ENCODE results near the gene GAST.
"Not testable (repeated sequence)": the region's sequence is repeated elsewhere in the genome, so short reads cannot be mapped to it uniquely, and the experiment has no call there.

Gene GAST

GRCh38 chr17:41692722-41693521 lies 19.2 kb upstream of the GAST start:
- H3K36me3 ChIP-seq (ENCODE audit: control insufficient read depth in 2 of 2, insufficient read depth in 2 of 2, low read length in 2 of 2) = peaks cover 46 to 55% of the 10 kb centered on the region in 2 donors
- no peak overlapping the region for H3K27ac ChIP-seq (ENCODE audit: low read depth in 2 of 2, low read length in 2 of 2)
- no peaks in the 10 kb centered on the region for H3K27me3 ChIP-seq (ENCODE audit: control insufficient read depth in 2 of 2, insufficient read depth in 2 of 2, low read length in 2 of 2)
- H3K9ac ChIP-seq (ENCODE audit: low read depth in 1 of 2, low read length in 2 of 2) = no peak overlapping the region
- H3K9me3 ChIP-seq (ENCODE audit: control insufficient read depth in 2 of 2, low read length in 2 of 2) = no peaks in the 10 kb centered on the region
- H3K4me1 ChIP-seq (ENCODE audit: control insufficient read depth in 2 of 2, insufficient read depth in 2 of 2, low read length in 2 of 2) = peaks cover 17 to 24% of the 10 kb centered on the region in 2 donors
- H3K4me3 ChIP-seq (ENCODE audit: low read length in 2 of 2) = no peak overlapping the region

DNA sequence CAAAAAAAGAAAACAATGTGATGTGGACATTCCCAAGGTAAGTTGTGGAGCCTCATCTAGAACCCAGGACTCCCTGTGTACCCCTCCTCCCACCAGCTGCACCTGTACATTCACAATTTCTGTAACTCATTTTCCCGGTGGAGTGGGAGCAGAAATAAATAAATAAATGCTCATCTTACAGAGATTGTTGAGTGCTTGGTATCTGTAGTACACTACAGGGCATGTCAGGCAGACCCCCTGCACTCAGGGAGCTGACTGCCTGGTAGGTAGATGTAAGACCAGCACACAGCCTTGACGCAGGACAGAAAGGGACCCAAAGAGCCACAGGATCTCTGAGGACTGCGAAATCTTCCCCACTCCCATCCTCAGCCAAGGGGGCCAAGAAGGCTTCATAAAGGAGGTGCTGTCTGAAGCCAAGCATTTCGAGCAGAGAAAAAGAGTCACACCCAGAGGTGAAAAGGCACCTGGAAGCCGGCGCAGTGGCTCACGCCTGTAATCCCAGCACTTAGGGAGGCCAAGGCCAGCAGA lies 16.9 kb upstream of the GAST start:
- H3K27me3 ChIP-seq (ENCODE audit: control insufficient read depth in 2 of 2, insufficient read depth in 2 of 2, low read length in 2 of 2) = no peaks in the 10 kb centered on the region
- H3K9ac ChIP-seq (ENCODE audit: low read depth in 1 of 2, low read length in 2 of 2) = no peak overlapping the region
- no peaks in the 10 kb centered on the region for H3K9me3 ChIP-seq (ENCODE audit: control insufficient read depth in 2 of 2, low read length in 2 of 2)
- H3K4me3 ChIP-seq (ENCODE audit: low read length in 2 of 2) = no peak overlapping the region
- H3K4me1 ChIP-seq (ENCODE audit: control insufficient read depth in 2 of 2, insufficient read depth in 2 of 2, low read length in 2 of 2) = peaks cover 9 to 17% of the 10 kb centered on the region in 2 donors
- H3K36me3 ChIP-seq (ENCODE audit: control insufficient read depth in 2 of 2, insufficient read depth in 2 of 2, low read length in 2 of 2) = peaks cover 37 to 47% of the 10 kb centered on the region in 2 donors
- H3K27ac ChIP-seq (ENCODE audit: low read depth in 2 of 2, low read length in 2 of 2) = no peak overlapping the region

DNA sequence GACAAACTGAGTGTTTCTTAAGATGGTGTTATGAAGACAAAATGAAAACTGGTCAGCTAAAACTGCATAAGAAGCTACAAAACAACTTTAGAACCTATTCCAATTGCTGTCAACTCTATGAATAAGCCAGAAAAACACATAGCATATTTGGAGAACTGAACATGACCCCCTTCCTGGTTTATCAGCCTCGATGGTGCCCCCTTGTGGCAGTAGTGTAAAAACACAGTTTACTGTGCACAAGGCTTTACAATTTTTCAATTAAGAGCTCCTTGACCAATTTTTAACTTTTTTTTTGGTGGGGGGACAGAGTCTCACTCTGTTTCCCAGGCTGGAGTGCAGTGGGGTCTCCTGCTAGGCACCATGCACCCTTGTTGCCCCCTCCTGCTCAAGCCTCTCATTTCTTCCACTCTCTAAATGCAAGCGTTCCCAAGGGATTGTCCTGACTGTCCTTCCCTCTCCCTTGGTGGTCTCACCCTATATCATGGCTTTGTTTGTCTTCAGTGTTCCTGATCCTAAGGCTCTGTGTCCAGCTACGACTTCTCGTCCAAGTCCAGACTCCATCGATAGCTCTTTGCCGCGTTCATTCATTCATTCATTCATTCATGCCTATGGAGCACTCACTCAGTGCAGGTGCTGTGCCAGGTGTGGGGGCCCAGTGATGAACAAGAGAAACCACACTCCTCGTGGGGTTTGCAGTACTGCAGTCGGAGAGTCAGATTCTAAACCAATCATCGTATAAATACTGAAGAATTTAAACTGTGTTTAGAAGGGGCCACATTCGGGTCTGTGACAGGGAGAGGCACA lies 16.0 kb upstream of the GAST start:
- Histone ChIP-seq H3K27me3 (ENCODE audit: control insufficient read depth in 2 of 2, insufficient read depth in 2 of 2, low read length in 2 of 2) (no peaks in the 10 kb centered on the region), H3K9me3 (ENCODE audit: control insufficient read depth in 2 of 2, low read length in 2 of 2) (no peaks in the 10 kb centered on the region), H3K27ac (ENCODE audit: low read depth in 2 of 2, low read length in 2 of 2) (peak overlapping the region; percentile 5 to 30), H3K4me3 (ENCODE audit: low read length in 2 of 2) (no peak overlapping the region), H3K36me3 (ENCODE audit: control insufficient read depth in 2 of 2, insufficient read depth in 2 of 2, low read length in 2 of 2) (peaks cover 28 to 37% of the 10 kb centered on the region in 2 donors), H3K4me1 (ENCODE audit: control insufficient read depth in 2 of 2, insufficient read depth in 2 of 2, low read length in 2 of 2) (peaks cover 0 to 9% of the 10 kb centered on the region in 2 donors), H3K9ac (ENCODE audit: low read depth in 1 of 2, low read length in 2 of 2) (no peak overlapping the region)

GRCh38 chr17:41697122-41697962 lies 14.8 kb upstream of the GAST start:
- H3K4me3 ChIP-seq (ENCODE audit: low read length in 2 of 2) = no peak overlapping the region
- H3K4me1 ChIP-seq (ENCODE audit: control insufficient read depth in 2 of 2, insufficient read depth in 2 of 2, low read length in 2 of 2) = peaks cover 0 to 7% of the 10 kb centered on the region in 2 donors
- H3K36me3 ChIP-seq (ENCODE audit: control insufficient read depth in 2 of 2, insufficient read depth in 2 of 2, low read length in 2 of 2) = peaks cover 16 to 25% of the 10 kb centered on the region in 2 donors
- peak overlapping the region; percentile 5 to 30 for H3K27ac ChIP-seq (ENCODE audit: low read depth in 2 of 2, low read length in 2 of 2)
- H3K9ac ChIP-seq (ENCODE audit: low read depth in 1 of 2, low read length in 2 of 2) = no peak overlapping the region
- no peaks in the 10 kb centered on the region for H3K9me3 ChIP-seq (ENCODE audit: control insufficient read depth in 2 of 2, low read length in 2 of 2)
- H3K27me3 ChIP-seq (ENCODE audit: control insufficient read depth in 2 of 2, insufficient read depth in 2 of 2, low read length in 2 of 2) = no peaks in the 10 kb centered on the region

DNA sequence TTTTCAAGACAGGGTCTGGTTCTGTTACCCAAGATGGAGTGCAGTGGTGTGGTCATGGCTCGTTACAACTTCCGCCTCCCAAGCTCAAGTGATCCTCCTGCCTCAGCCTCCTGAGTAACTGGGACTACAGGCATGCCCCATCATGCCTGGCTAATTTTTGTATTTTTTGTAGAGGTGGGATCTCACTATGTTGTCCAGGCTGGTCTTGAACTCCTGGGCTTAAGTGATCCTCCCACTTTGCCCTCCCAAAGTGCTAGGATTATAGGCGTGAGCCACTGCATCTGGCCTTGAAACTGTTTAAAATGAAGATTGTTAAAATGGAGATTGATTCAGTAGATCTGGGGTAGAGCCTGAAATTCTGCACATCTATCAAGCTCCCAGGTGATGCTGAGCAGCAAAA lies 11.3 kb upstream of the GAST start:
- not testable (repeated sequence) for H3K4me3 ChIP-seq (ENCODE audit: low read length in 2 of 2); H3K27me3 ChIP-seq (ENCODE audit: control insufficient read depth in 2 of 2, insufficient read depth in 2 of 2, low read length in 2 of 2); H3K9me3 ChIP-seq (ENCODE audit: control insufficient read depth in 2 of 2, low read length in 2 of 2); H3K9ac ChIP-seq (ENCODE audit: low read depth in 1 of 2, low read length in 2 of 2); H3K36me3 ChIP-seq (ENCODE audit: control insufficient read depth in 2 of 2, insufficient read depth in 2 of 2, low read length in 2 of 2); H3K27ac ChIP-seq (ENCODE audit: low read depth in 2 of 2, low read length in 2 of 2); H3K4me1 ChIP-seq (ENCODE audit: control insufficient read depth in 2 of 2, insufficient read depth in 2 of 2, low read length in 2 of 2)

GRCh38 chr17:41702712-41703111 lies 9.4 kb upstream of the GAST start:
- H3K27me3 ChIP-seq (ENCODE audit: control insufficient read depth in 2 of 2, insufficient read depth in 2 of 2, low read length in 2 of 2) = no peaks in the 10 kb centered on the region
- H3K4me1 ChIP-seq (ENCODE audit: control insufficient read depth in 2 of 2, insufficient read depth in 2 of 2, low read length in 2 of 2) = no peaks in the 10 kb centered on the region
- no peak overlapping the region for H3K27ac ChIP-seq (ENCODE audit: low read depth in 2 of 2, low read length in 2 of 2)
- H3K36me3 ChIP-seq (ENCODE audit: control insufficient read depth in 2 of 2, insufficient read depth in 2 of 2, low read length in 2 of 2) = no peaks in the 10 kb centered on the region
- H3K9me3 ChIP-seq (ENCODE audit: control insufficient read depth in 2 of 2, low read length in 2 of 2) = no peaks in the 10 kb centered on the region
- no peak overlapping the region for H3K9ac ChIP-seq (ENCODE audit: low read depth in 1 of 2, low read length in 2 of 2)
- no peak overlapping the region for H3K4me3 ChIP-seq (ENCODE audit: low read length in 2 of 2)

DNA sequence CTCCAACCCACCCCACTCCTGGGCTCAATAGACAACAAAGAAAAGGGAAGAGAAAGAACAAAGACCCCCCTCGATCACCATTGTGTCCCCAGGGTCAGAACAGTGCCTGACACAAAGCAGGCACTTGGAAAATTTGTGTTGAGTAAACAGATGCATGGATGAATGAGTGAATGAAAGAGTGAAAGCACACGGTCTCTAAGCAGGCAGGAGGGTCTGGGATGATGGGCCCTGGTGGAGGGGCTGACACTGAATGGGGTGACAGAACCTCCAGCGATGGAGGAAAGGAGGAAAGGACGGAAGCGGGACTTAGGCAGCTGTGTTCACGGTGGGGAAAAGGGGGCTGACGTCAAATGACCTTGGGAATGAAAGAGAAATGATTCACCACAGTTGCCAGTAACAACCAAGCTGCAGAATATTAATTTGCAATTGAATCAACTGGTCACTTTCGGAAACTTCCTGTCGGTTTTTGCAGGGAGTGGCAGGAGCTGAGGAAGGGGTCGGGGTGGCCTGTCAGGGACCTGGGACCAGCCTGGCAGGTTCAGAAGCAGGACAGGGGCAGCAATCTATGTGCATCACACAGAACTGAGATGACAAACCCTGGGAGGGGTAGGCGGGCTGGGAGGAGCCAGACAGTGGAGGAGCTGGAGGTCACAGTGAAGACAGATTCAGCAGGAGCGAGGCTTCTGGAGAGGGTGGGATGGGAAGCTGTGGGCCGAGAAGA lies 6.7 kb upstream of the GAST start:
- no peak overlapping the region for H3K4me3 ChIP-seq (ENCODE audit: low read length in 2 of 2)
- H3K4me1 ChIP-seq (ENCODE audit: control insufficient read depth in 2 of 2, insufficient read depth in 2 of 2, low read length in 2 of 2) = no peaks in the 10 kb centered on the region
- H3K27me3 ChIP-seq (ENCODE audit: control insufficient read depth in 2 of 2, insufficient read depth in 2 of 2, low read length in 2 of 2) = no peaks in the 10 kb centered on the region
- H3K9ac ChIP-seq (ENCODE audit: low read depth in 1 of 2, low read length in 2 of 2) = no peak overlapping the region
- no peak overlapping the region for H3K27ac ChIP-seq (ENCODE audit: low read depth in 2 of 2, low read length in 2 of 2)
- no peaks in the 10 kb centered on the region for H3K9me3 ChIP-seq (ENCODE audit: control insufficient read depth in 2 of 2, low read length in 2 of 2)
- H3K36me3 ChIP-seq (ENCODE audit: control insufficient read depth in 2 of 2, insufficient read depth in 2 of 2, low read length in 2 of 2) = no peaks in the 10 kb centered on the region

DNA sequence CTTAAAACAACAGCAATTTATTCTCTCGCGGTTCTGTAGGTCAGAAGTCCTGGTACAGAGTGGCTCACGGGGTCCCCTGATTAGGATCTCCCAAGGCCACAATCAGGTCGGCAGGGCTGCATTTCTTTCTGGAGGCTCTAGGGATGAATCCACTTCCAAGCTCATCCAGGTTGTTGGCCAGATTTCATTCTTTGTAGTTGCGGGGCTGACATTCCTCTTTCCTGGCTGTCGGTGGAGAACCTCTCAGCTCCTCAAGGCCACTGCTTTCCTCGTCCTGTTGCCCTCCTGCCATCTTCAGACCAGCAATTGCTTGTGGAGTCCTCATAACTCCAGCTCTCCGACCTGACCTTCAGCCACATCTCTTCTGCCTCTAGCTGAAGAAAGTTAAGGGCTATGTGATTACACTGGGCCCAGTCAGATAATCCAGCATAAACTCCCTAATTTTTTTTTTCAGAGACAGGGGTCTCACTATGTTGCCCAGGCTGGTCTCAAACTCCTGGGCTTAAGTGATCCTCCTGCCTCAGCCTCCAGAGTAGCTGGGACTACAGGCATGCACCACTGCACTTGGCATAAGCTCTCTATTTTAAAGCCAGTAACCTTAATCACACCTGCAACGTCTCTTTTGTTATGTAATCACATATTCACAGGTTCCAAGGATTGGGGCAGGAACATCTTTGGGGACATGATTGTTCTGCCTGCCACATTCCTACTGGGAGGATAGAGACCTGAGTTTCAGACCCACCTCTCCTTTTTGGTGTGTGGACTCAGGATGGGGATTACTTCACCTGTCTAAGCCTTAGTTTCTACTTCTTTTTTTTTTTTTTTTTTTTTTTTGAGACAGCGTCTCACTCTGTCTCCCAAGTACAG lies 4.1 kb upstream of the GAST start:
- Histone ChIP-seq H3K9me3 (ENCODE audit: control insufficient read depth in 2 of 2, low read length in 2 of 2) (no peaks in the 10 kb centered on the region), H3K4me3 (ENCODE audit: low read length in 2 of 2) (no peak overlapping the region), H3K9ac (ENCODE audit: low read depth in 1 of 2, low read length in 2 of 2) (no peak overlapping the region)

More for the DNA sequence above, 4.1 kb upstream of the GAST start:
- no peaks in the 10 kb centered on the region for H3K36me3 ChIP-seq (ENCODE audit: control insufficient read depth in 2 of 2, insufficient read depth in 2 of 2, low read length in 2 of 2)
- no peaks in the 10 kb centered on the region for H3K4me1 ChIP-seq (ENCODE audit: control insufficient read depth in 2 of 2, insufficient read depth in 2 of 2, low read length in 2 of 2)
- no peak overlapping the region for H3K27ac ChIP-seq (ENCODE audit: low read depth in 2 of 2, low read length in 2 of 2)
- peaks cover 0 to 2% of the 10 kb centered on the region in 2 donors for H3K27me3 ChIP-seq (ENCODE audit: control insufficient read depth in 2 of 2, insufficient read depth in 2 of 2, low read length in 2 of 2)

Measured in mucosa of rectum (tissue), 2 donors.